ENCODE measurements around the gene OR2W3. TPM values are rescaled to one million over a fixed set of nuclear protein-coding genes. Genes with fewer than 3 reads are reported as not detected.

The OR2W3 gene
- polyA plus RNA-seq, 1 donor from 2014 or later, result not detected

GRCh38 chr1:247865416-247865815 lies 30.0 kb upstream of the OR2W3 start:
- no peak overlapping the region for H3K27ac ChIP-seq (ENCODE audit: low read length)
- H3K9me2 ChIP-seq (ENCODE audit: insufficient read depth, low read length), result no peaks in the 10 kb centered on the region
- no peaks in the 10 kb centered on the region for H3F3A ChIP-seq (ENCODE audit: insufficient read depth, low read length, poor library complexity, severe bottlenecking)
- H4K20me1 ChIP-seq (ENCODE audit: insufficient read depth), result no peaks in the 10 kb centered on the region
- H3K27me3 ChIP-seq (ENCODE audit: insufficient read depth, low read depth, low read length), result no peaks in the 10 kb centered on the region
- H3K9ac ChIP-seq (ENCODE audit: low read length), result no peak overlapping the region
- no peak overlapping the region for H3K4me2 ChIP-seq (ENCODE audit: low read length)
- H3K79me2 ChIP-seq (replicated peaks; ENCODE audit: insufficient read depth, low read length), result no peaks in the 10 kb centered on the region
- TF ChIP-seq TAF1 (IDR thresholded peaks at IDR 0.05; ENCODE audit: low read depth), result no peak
- TF ChIP-seq MXI1 (conservative IDR thresholded peaks at IDR 0.05; ENCODE audit: poor library complexity, severe bottlenecking), result no peak
- no peak overlapping the region for H2AFZ ChIP-seq (ENCODE audit: low read depth, low read length)
- no peak overlapping the region for H3K4me3 ChIP-seq (ENCODE audit: low read length)
- no peaks in the 10 kb centered on the region for H3K36me3 ChIP-seq (ENCODE audit: insufficient read depth, low read length)
- H3K9me3 ChIP-seq (ENCODE audit: low read length), result no peaks in the 10 kb centered on the region

GRCh38 chr1:247883346-247883745 lies 12.0 kb upstream of the OR2W3 start:
- no peaks in the 10 kb centered on the region for H3K27me3 ChIP-seq (ENCODE audit: insufficient read depth, low read depth, low read length)
- no peak for TF ChIP-seq RAD21 (conservative IDR thresholded peaks at IDR 0.05)
- no peak for TF ChIP-seq CTCF (IDR thresholded peaks at IDR 0.05; ENCODE audit: poor library complexity, severe bottlenecking)
- no peak for TF ChIP-seq REST (IDR thresholded peaks at IDR 0.05; ENCODE audit: borderline replicate concordance)
- no peak for TF ChIP-seq EZH2 (IDR thresholded peaks at IDR 0.05; ENCODE audit: borderline replicate concordance, insufficient read depth, low read length, poor library complexity, severe bottlenecking)
- TF ChIP-seq MXI1 (conservative IDR thresholded peaks at IDR 0.05; ENCODE audit: poor library complexity, severe bottlenecking), result no peak
- no peak for TF ChIP-seq TAF1 (IDR thresholded peaks at IDR 0.05; ENCODE audit: low read depth)
- TF ChIP-seq POLR2AphosphoS5 (IDR thresholded peaks at IDR 0.05), result no peak
- H3K36me3 ChIP-seq (ENCODE audit: insufficient read depth, low read length), result no peaks in the 10 kb centered on the region
- no peaks in the 10 kb centered on the region for H3F3A ChIP-seq (ENCODE audit: insufficient read depth, low read length, poor library complexity, severe bottlenecking)
- no peaks in the 10 kb centered on the region for H3K79me2 ChIP-seq (replicated peaks; ENCODE audit: insufficient read depth, low read length)
- no peak overlapping the region for H3K9ac ChIP-seq (ENCODE audit: low read length)
- H3K4me3 ChIP-seq (ENCODE audit: low read length), result no peak overlapping the region
- no peaks in the 10 kb centered on the region for H3K9me2 ChIP-seq (ENCODE audit: insufficient read depth, low read length)
- H3K9me3 ChIP-seq (ENCODE audit: low read length), result no peaks in the 10 kb centered on the region
- H2AFZ ChIP-seq (ENCODE audit: low read depth, low read length), result no peak overlapping the region
- H3K4me2 ChIP-seq (ENCODE audit: low read length), result no peak overlapping the region
- no peaks in the 10 kb centered on the region for H4K20me1 ChIP-seq (ENCODE audit: insufficient read depth)
- H3K27ac ChIP-seq (ENCODE audit: low read length), result no peak overlapping the region

GRCh38 chr1:247884797-247885413 lies 10.5 kb upstream of the OR2W3 start:
- Histone ChIP-seq H2AFZ (ENCODE audit: low read depth, low read length) (no peak overlapping the region), H3K4me2 (ENCODE audit: low read length) (no peak overlapping the region), H3K9ac (ENCODE audit: low read length) (no peak overlapping the region), H4K20me1 (ENCODE audit: insufficient read depth) (no peaks in the 10 kb centered on the region), H3K9me2 (ENCODE audit: insufficient read depth, low read length) (no peaks in the 10 kb centered on the region), H3K27me3 (ENCODE audit: insufficient read depth, low read depth, low read length) (no peaks in the 10 kb centered on the region), H3K9me3 (ENCODE audit: low read length) (no peaks in the 10 kb centered on the region), H3F3A (ENCODE audit: insufficient read depth, low read length, poor library complexity, severe bottlenecking) (no peaks in the 10 kb centered on the region), H3K79me2 (replicated peaks; ENCODE audit: insufficient read depth, low read length) (no peaks in the 10 kb centered on the region), H3K36me3 (ENCODE audit: insufficient read depth, low read length) (no peaks in the 10 kb centered on the region), H3K4me3 (ENCODE audit: low read length) (no peak overlapping the region), H3K27ac (ENCODE audit: low read length) (no peak overlapping the region)
- TF ChIP-seq TAF1 (IDR thresholded peaks at IDR 0.05; ENCODE audit: low read depth) (no peak), REST (IDR thresholded peaks at IDR 0.05; ENCODE audit: borderline replicate concordance) (no peak), CTCF (IDR thresholded peaks at IDR 0.05; ENCODE audit: poor library complexity, severe bottlenecking) (no peak), POLR2AphosphoS5 (IDR thresholded peaks at IDR 0.05) (no peak), RAD21 (conservative IDR thresholded peaks at IDR 0.05) (no peak), MXI1 (conservative IDR thresholded peaks at IDR 0.05; ENCODE audit: poor library complexity, severe bottlenecking) (no peak), SMC3 (conservative IDR thresholded peaks at IDR 0.05; ENCODE audit: poor library complexity) (no peak), EP300 (conservative IDR thresholded peaks at IDR 0.05; ENCODE audit: poor library complexity, severe bottlenecking) (no peak)
